K562 (cell line): Measurements from ENCODE around the gene UFC1. TPM values are rescaled to one million over a fixed set of nuclear protein-coding genes. Genes with fewer than 3 reads are reported as not detected.

ENCODE experiments used
- BRF2 ChIP-seq: IDR thresholded peaks from 3 replicates; pipeline ENCODE4 v1.6.1; 2011; ENCODE audit warnings: borderline replicate concordance, mild to moderate bottlenecking; ENCODE audit not compliant: insufficient read length, insufficient read depth
- CREB1 ChIP-seq, 2 experiments: sonication (generic) in 1 of 2; formaldehyde crosslinking in 1 of 2; IDR thresholded peaks; 2 replicates each; pipeline versions ENCODE4 v1.6.1 to v1.8.0; 2012 to 2022; ENCODE audit warnings: inconsistent platforms in 1 of 2, mild to moderate bottlenecking in 1 of 2, missing genetic modification reagents in 1 of 2, moderate library complexity in 1 of 2
- CREM ChIP-seq: IDR thresholded peaks from 2 replicates; pipeline ENCODE4 v1.6.1; 2014; ENCODE audit warnings: antibody characterized with exemption, low read depth
- ELF2 ChIP-seq: fragments of 250-450 bp; sonication (Bioruptor Pico); IDR thresholded peaks from 2 replicates; pipeline ENCODE4 v1.5.0; 2021; ENCODE audit warnings: mild to moderate bottlenecking
- HNRNPH1 ChIP-seq: fragments of 200-400 bp; formaldehyde crosslinking; optimal IDR thresholded peaks from 2 replicates; pipeline ENCODE3; 2017; ENCODE audit warnings: low read depth, mild to moderate bottlenecking, low read length, moderate library complexity
- KHSRP ChIP-seq: fragments of 450-650 bp; IDR thresholded peaks from 2 replicates; pipeline ENCODE4 v1.6.1; 2017
- LEF1 ChIP-seq: fragments of 450-650 bp; IDR thresholded peaks from 2 replicates; pipeline ENCODE4 v1.6.1; 2016; ENCODE audit warnings: mild to moderate bottlenecking
- MBD2 ChIP-seq: sonication (generic); IDR thresholded peaks from 2 replicates; pipeline ENCODE4 v1.6.1; 2016; ENCODE audit warnings: low read depth, borderline replicate concordance
- MTA1 ChIP-seq: fragments of 450-650 bp; IDR thresholded peaks from 2 replicates; pipeline ENCODE4 v1.6.1; 2017; ENCODE audit warnings: borderline replicate concordance
- NFE2L1 ChIP-seq: fragments of 450-650 bp; IDR thresholded peaks from 2 replicates; pipeline ENCODE4 v1.6.1; 2016; ENCODE audit warnings: missing genetic modification characterization, low read depth, mild to moderate bottlenecking, missing compliant biosample characterization, moderate library complexity, borderline replicate concordance
- NFRKB ChIP-seq: fragments of 450-650 bp; IDR thresholded peaks from 2 replicates; pipeline ENCODE4 v1.6.1; 2016; ENCODE audit warnings: low read depth
- PCBP2 ChIP-seq: fragments of 200-400 bp; formaldehyde crosslinking; IDR thresholded peaks from 2 replicates; pipeline ENCODE4 v1.6.1; 2018; ENCODE audit warnings: low read length, low read depth, mild to moderate bottlenecking, moderate library complexity; ENCODE audit not compliant: poor library complexity, severe bottlenecking
- RBFOX2 ChIP-seq: fragments of 200-400 bp; formaldehyde crosslinking; IDR thresholded peaks from 2 replicates; pipeline ENCODE4 v1.6.1; 2017; ENCODE audit warnings: low read depth, mild to moderate bottlenecking, low read length, moderate library complexity
- RFX1 ChIP-seq: fragments of 450-650 bp; IDR thresholded peaks from 2 replicates; pipeline ENCODE4 v1.6.1; 2016; ENCODE audit warnings: mild to moderate bottlenecking, moderate library complexity
- TCF7 ChIP-seq: sonication (generic); IDR thresholded peaks from 2 replicates; pipeline ENCODE4 v1.6.1; 2016; ENCODE audit warnings: antibody characterized with exemption, borderline replicate concordance
- TEAD4 ChIP-seq, 2 experiments: sonication (generic) in 1 of 2; formaldehyde crosslinking in 1 of 2; IDR thresholded peaks; 2 replicates each; pipeline versions ENCODE4 v1.6.1 to v1.8.0; 2012 to 2022; ENCODE audit warnings: borderline replicate concordance in 1 of 2, inconsistent platforms in 1 of 2, low read length in 1 of 2, mild to moderate bottlenecking in 1 of 2, missing genetic modification reagents in 1 of 2
- USF1 ChIP-seq: sonication (generic); formaldehyde crosslinking; IDR thresholded peaks from 2 replicates; pipeline ENCODE4 v1.9.0; 2022; ENCODE audit warnings: mild to moderate bottlenecking, missing genetic modification reagents
- ZC3H8 ChIP-seq: fragments of 450-650 bp; IDR thresholded peaks from 2 replicates; pipeline ENCODE4 v1.6.1; 2017
- ZNF764 ChIP-seq: fragments of 250-450 bp; sonication (Bioruptor Pico); IDR thresholded peaks from 2 replicates; pipeline ENCODE4 v1.4.0; 2020; ENCODE audit warnings: low read depth, mild to moderate bottlenecking, moderate library complexity
- polyA plus RNA-seq, 8 experiments: library from polyadenylated mRNA; depleted of rRNA in 4 of 8; stranded (reverse) in 5 of 8; unstranded in 3 of 8; fragments of >200 nt; fragmentation: Nextera tagmentation in 2 of 8; fragmentation: Illumina TruSeq in 1 of 8; extraction: Ambion mirVana in 2 of 8; extraction: Trizol in 1 of 8; gene quantifications; 2 replicates each; pipeline versions ENCODE4 v1.2.1 to v1.2.3, GENCODE V29; 2011 to 2014; ENCODE audit warnings: inconsistent platforms in 1 of 8, missing spikeins in 1 of 8
- total RNA-seq, 7 experiments: library from RNA; depleted of rRNA in 6 of 7; stranded (reverse); fragments of >200 nt in 6 of 7; fragmentation: Illumina TruSeq in 2 of 7; extraction: Trizol in 2 of 7; gene quantifications; 2 replicates each; pipeline versions ENCODE4 v1.2.1 to v1.2.3, GENCODE V29; 2011 to 2021; ENCODE audit warnings: low replicate concordance in 1 of 7
- TF ChIP-seq, protein P1 (sequence below), 2 experiments: IDR thresholded peaks in 1 of 2; conservative IDR thresholded peaks in 1 of 2; 2 replicates each; pipeline ENCODE4 v1.6.1; 2016; ENCODE audit warnings: low read depth in 2 of 2, mild to moderate bottlenecking in 1 of 2, missing compliant biosample characterization in 1 of 2, missing genetic modification characterization in 1 of 2, moderate library complexity in 1 of 2
- TF ChIP-seq, protein P2 (sequence below), 2 experiments: fragments of 450-650 bp; conservative IDR thresholded peaks; 2 replicates each; pipeline ENCODE4 v1.6.1; 2017; ENCODE audit warnings: mild to moderate bottlenecking in 2 of 2, moderate library complexity in 2 of 2

UFC1 gene
- total and polyA plus RNA-seq, 9 of the 15 experiments (the other 6 are each of a cell fraction or from before 2014, with no cell fraction given): 92.8 to 220 (median 161) TPM

GRCh38 chr1:161159087-161159912 lies 5.5 kb downstream of the UFC1 start, which contains the start of gene USP21 (continued):
- TF ChIP-seq CREB1 (IDR thresholded peaks at IDR 0.05) (0 out of 2 replicates have a peak, but pooled peaks have one; percentile 39), CREB1 (CRISPR knock-in tag; IDR thresholded peaks at IDR 0.05) (peak; percentile 52; the same call in 1 of the 2 replicates), ZC3H8 (no peak), MBD2 (peak; percentile 68; the same call in 1 of the 2 replicates), NFE2L1 (no peak), BRF2 (no peak), CREM (peak; percentile 35; the same call in 1 of the 2 replicates), ZNF764 (no peak), TCF7 (0 out of 2 replicates have a peak, but pooled peaks have one; percentile 34), LEF1 (no peak), NFRKB (peak; percentile 94), ELF2 (CRISPR knock-in tag) (peak; percentile 68), RFX1 (peak; percentile 88), PCBP2 (no peak), MTA1 (no peak), RBFOX2 (peak; percentile 86), TEAD4 (IDR thresholded peaks at IDR 0.05; ENCODE audit: low read length) (peak; percentile 4; the same call in 1 of the 2 replicates), TEAD4 (CRISPR knock-in tag; IDR thresholded peaks at IDR 0.05; ENCODE audit: borderline replicate concordance) (no peak), KHSRP (no peak), HNRNPH1 (no peak), USF1 (CRISPR knock-in tag) (no peak)
- TF ChIP-seq, protein P1, sequence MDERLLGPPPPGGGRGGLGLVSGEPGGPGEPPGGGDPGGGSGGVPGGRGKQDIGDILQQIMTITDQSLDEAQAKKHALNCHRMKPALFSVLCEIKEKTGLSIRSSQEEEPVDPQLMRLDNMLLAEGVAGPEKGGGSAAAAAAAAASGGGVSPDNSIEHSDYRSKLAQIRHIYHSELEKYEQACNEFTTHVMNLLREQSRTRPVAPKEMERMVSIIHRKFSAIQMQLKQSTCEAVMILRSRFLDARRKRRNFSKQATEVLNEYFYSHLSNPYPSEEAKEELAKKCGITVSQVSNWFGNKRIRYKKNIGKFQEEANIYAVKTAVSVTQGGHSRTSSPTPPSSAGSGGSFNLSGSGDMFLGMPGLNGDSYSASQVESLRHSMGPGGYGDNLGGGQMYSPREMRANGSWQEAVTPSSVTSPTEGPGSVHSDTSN (CRISPR knock-in tag; IDR thresholded peaks at IDR 0.05; ENCODE audit: low read depth): no peak
- TF ChIP-seq, protein P1 (tag; conservative IDR thresholded peaks at IDR 0.05; ENCODE audit: low read depth): no peak
- TF ChIP-seq, protein P2, sequence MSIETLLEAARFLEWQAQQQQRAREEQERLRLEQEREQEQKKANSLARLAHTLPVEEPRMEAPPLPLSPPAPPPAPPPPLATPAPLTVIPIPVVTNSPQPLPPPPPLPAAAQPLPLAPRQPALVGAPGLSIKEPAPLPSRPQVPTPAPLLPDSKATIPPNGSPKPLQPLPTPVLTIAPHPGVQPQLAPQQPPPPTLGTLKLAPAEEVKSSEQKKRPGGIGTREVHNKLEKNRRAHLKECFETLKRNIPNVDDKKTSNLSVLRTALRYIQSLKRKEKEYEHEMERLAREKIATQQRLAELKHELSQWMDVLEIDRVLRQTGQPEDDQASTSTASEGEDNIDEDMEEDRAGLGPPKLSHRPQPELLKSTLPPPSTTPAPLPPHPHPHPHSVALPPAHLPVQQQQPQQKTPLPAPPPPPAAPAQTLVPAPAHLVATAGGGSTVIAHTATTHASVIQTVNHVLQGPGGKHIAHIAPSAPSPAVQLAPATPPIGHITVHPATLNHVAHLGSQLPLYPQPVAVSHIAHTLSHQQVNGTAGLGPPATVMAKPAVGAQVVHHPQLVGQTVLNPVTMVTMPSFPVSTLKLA (conservative IDR thresholded peaks at IDR 0.05): peak; percentile 39 to 55; a peak in 2 of 4 replicates
